ENCODE results near the gene NFIA.
"Not testable (repeated sequence)": the region's sequence is repeated elsewhere in the genome, so short reads cannot be mapped to it uniquely, and the experiment has no call there.

Gene NFIA

GRCh38 chr1:61461406-61462384 is 379.3 kb downstream of the NFIA start:
- no peak for DNase-seq (ENCODE audit: low spot score)
- Mint-ChIP-seq H3K27me3 (ENCODE audit: low read depth) (peaks cover 8% of the 10 kb centered on the region), H3K4me1 (ENCODE audit: low read depth) (no peaks in the 10 kb centered on the region), H3K9me3 (no peaks in the 10 kb centered on the region), H3K36me3 (ENCODE audit: low read depth) (no peaks in the 10 kb centered on the region), H3K4me3 (no peak overlapping the region), H3K27ac (no peak overlapping the region)

GRCh38 chr1:61462628-61463027 is 380.3 kb downstream of the NFIA start:
- Mint-ChIP-seq H3K4me3 (no peak overlapping the region), H3K36me3 (ENCODE audit: low read depth) (no peaks in the 10 kb centered on the region), H3K27ac (no peak overlapping the region), H3K4me1 (ENCODE audit: low read depth) (no peaks in the 10 kb centered on the region), H3K9me3 (no peaks in the 10 kb centered on the region), H3K27me3 (ENCODE audit: low read depth) (peaks cover 6% of the 10 kb centered on the region)
- DNase-seq (ENCODE audit: low spot score), result no peak

- no peak for DNase-seq (ENCODE audit: low spot score)
- Mint-ChIP-seq H3K27ac (no peak overlapping the region), H3K4me3 (no peak overlapping the region), H3K27me3 (ENCODE audit: low read depth) (peaks cover 6% of the 10 kb centered on the region), H3K9me3 (no peaks in the 10 kb centered on the region), H3K4me1 (ENCODE audit: low read depth) (no peaks in the 10 kb centered on the region), H3K36me3 (ENCODE audit: low read depth) (no peaks in the 10 kb centered on the region)
Observed at GRCh38 chr1:61463220-61463619, 380.9 kb downstream of the NFIA start.

- not testable (repeated sequence) for H3K27me3 Mint-ChIP-seq (ENCODE audit: low read depth); H3K27ac Mint-ChIP-seq; H3K9me3 Mint-ChIP-seq; DNase-seq (ENCODE audit: low spot score); H3K4me3 Mint-ChIP-seq; H3K4me1 Mint-ChIP-seq (ENCODE audit: low read depth); H3K36me3 Mint-ChIP-seq (ENCODE audit: low read depth)
Observed at GRCh38 chr1:61467836-61468235, 385.5 kb downstream of the NFIA start.

GRCh38 chr1:61469365-61469764 is 387.0 kb downstream of the NFIA start:
- no peaks in the 10 kb centered on the region for H3K4me1 Mint-ChIP-seq (ENCODE audit: low read depth)
- no peaks in the 10 kb centered on the region for H3K36me3 Mint-ChIP-seq (ENCODE audit: low read depth)
- H3K27me3 Mint-ChIP-seq (ENCODE audit: low read depth), result no peaks in the 10 kb centered on the region
- no peaks in the 10 kb centered on the region for H3K9me3 Mint-ChIP-seq
- H3K27ac Mint-ChIP-seq, result no peak overlapping the region
- DNase-seq (ENCODE audit: low spot score), result no peak
- H3K4me3 Mint-ChIP-seq, result no peak overlapping the region

- no peaks in the 10 kb centered on the region for H3K9me3 Mint-ChIP-seq
- DNase-seq (ENCODE audit: low spot score), result no peak
- H3K27me3 Mint-ChIP-seq (ENCODE audit: low read depth), result no peaks in the 10 kb centered on the region
Observed at GRCh38 chr1:61472876-61473275, 390.5 kb downstream of the NFIA start.

GRCh38 chr1:61474269-61474817 is 392.0 kb downstream of the NFIA start:
- Mint-ChIP-seq H3K4me1 (ENCODE audit: low read depth) (no peaks in the 10 kb centered on the region), H3K27ac (no peak overlapping the region), H3K36me3 (ENCODE audit: low read depth) (no peaks in the 10 kb centered on the region), H3K9me3 (no peaks in the 10 kb centered on the region), H3K27me3 (ENCODE audit: low read depth) (peaks cover 3% of the 10 kb centered on the region), H3K4me3 (no peak overlapping the region)
- no peak for DNase-seq (ENCODE audit: low spot score)

More at GRCh38 chr1:61472876-61473275, 390.5 kb downstream of the NFIA start:
- Mint-ChIP-seq H3K4me3 (no peak overlapping the region), H3K36me3 (ENCODE audit: low read depth) (no peaks in the 10 kb centered on the region), H3K27ac (no peak overlapping the region), H3K4me1 (ENCODE audit: low read depth) (no peaks in the 10 kb centered on the region)

GRCh38 chr1:61474963-61475362 is 392.6 kb downstream of the NFIA start:
- no peaks in the 10 kb centered on the region for H3K36me3 Mint-ChIP-seq (ENCODE audit: low read depth)
- no peak overlapping the region for H3K4me3 Mint-ChIP-seq

GRCh38 chr1:61477301-61477700 is 394.9 kb downstream of the NFIA start:
- no peaks in the 10 kb centered on the region for H3K36me3 Mint-ChIP-seq (ENCODE audit: low read depth)
- DNase-seq (ENCODE audit: low spot score), result no peak
- no peak overlapping the region for H3K4me3 Mint-ChIP-seq
- no peaks in the 10 kb centered on the region for H3K4me1 Mint-ChIP-seq (ENCODE audit: low read depth)
- peaks cover 13% of the 10 kb centered on the region for H3K27me3 Mint-ChIP-seq (ENCODE audit: low read depth)
- H3K9me3 Mint-ChIP-seq, result no peaks in the 10 kb centered on the region
- H3K27ac Mint-ChIP-seq, result no peak overlapping the region

More at GRCh38 chr1:61474963-61475362, 392.6 kb downstream of the NFIA start:
- no peaks in the 10 kb centered on the region for H3K9me3 Mint-ChIP-seq
- no peak for DNase-seq (ENCODE audit: low spot score)
- H3K27ac Mint-ChIP-seq, result no peak overlapping the region
- no peaks in the 10 kb centered on the region for H3K4me1 Mint-ChIP-seq (ENCODE audit: low read depth)
- peaks cover 4% of the 10 kb centered on the region for H3K27me3 Mint-ChIP-seq (ENCODE audit: low read depth)

- no peak overlapping the region for H3K27ac Mint-ChIP-seq
- H3K27me3 Mint-ChIP-seq (ENCODE audit: low read depth), result peaks cover 13% of the 10 kb centered on the region
Observed at GRCh38 chr1:61480273-61480935, 398.0 kb downstream of the NFIA start.

GRCh38 chr1:61481315-61481715 is 399.0 kb downstream of the NFIA start:
- no peak overlapping the region for H3K27ac Mint-ChIP-seq
- H3K4me3 Mint-ChIP-seq, result no peak overlapping the region
- no peak for DNase-seq (ENCODE audit: low spot score)
- no peaks in the 10 kb centered on the region for H3K9me3 Mint-ChIP-seq
- peaks cover 13% of the 10 kb centered on the region for H3K27me3 Mint-ChIP-seq (ENCODE audit: low read depth)
- H3K36me3 Mint-ChIP-seq (ENCODE audit: low read depth), result no peaks in the 10 kb centered on the region
- no peaks in the 10 kb centered on the region for H3K4me1 Mint-ChIP-seq (ENCODE audit: low read depth)

More at GRCh38 chr1:61480273-61480935, 398.0 kb downstream of the NFIA start:
- Mint-ChIP-seq H3K36me3 (ENCODE audit: low read depth) (no peaks in the 10 kb centered on the region), H3K4me1 (ENCODE audit: low read depth) (no peaks in the 10 kb centered on the region), H3K9me3 (no peaks in the 10 kb centered on the region), H3K4me3 (no peak overlapping the region)
- DNase-seq (ENCODE audit: low spot score), result no peak

GRCh38 chr1:61482170-61482734 is 399.9 kb downstream of the NFIA start:
- Mint-ChIP-seq H3K4me1 (ENCODE audit: low read depth) (no peaks in the 10 kb centered on the region), H3K27ac (no peak overlapping the region), H3K4me3 (no peak overlapping the region), H3K9me3 (no peaks in the 10 kb centered on the region), H3K36me3 (ENCODE audit: low read depth) (no peaks in the 10 kb centered on the region), H3K27me3 (ENCODE audit: low read depth) (peaks cover 17% of the 10 kb centered on the region)
- DNase-seq (ENCODE audit: low spot score), result no peak

GRCh38 chr1:61486783-61487536 is 404.6 kb downstream of the NFIA start:
- Mint-ChIP-seq H3K4me3 (no peak overlapping the region), H3K36me3 (ENCODE audit: low read depth) (no peaks in the 10 kb centered on the region), H3K4me1 (ENCODE audit: low read depth) (no peaks in the 10 kb centered on the region), H3K9me3 (no peaks in the 10 kb centered on the region), H3K27me3 (ENCODE audit: low read depth) (peaks cover 4% of the 10 kb centered on the region), H3K27ac (no peak overlapping the region)
- DNase-seq (ENCODE audit: low spot score), result no peak
